ENCODE data around the gene TESK2. TPM values are rescaled to one million over a fixed set of nuclear protein-coding genes. Genes with fewer than 3 reads are reported as not detected.
"Not testable (repeated sequence)": the region's sequence is repeated elsewhere in the genome, so short reads cannot be mapped to it uniquely, and the experiment has no call there.

TESK2 gene
- total and polyA plus RNA-seq, 8 donors = 1.5 to 3.6 (median 2.6) TPM

DNA sequence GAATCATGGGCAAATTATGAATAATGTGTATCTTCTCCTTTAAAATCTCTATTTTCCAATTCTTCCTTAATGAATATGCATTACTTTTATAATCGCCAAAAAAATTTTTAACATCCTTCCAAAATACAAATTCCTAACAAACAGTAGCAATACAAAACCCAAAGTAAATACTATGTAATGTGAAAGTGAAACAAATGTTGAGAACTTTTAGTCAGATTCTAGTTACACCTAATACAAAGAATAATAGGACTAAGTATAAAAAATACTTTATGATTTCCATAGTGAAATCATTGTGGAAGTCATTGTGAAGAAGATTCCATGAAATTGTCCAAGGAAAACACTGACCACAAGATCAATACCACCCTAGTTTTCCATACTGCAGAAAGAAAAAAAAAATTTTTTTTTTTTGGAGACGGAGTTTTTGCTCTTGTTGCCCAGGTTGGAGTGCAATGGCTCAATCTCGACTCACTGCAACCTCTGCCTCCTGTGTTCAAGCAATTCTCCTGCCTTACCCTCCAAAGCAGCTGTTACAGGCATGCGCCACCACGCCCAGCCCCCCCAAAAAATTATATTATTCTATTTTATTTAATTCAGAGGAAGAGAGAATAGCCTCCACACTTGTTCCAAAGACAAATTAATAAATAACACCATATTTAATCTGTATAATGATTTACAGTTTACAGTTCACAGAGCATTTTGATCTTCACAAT, 11.8 kb downstream of the TESK2 start:
- intact Hi-C loops (cut with DNase I) = no loop called here
- TF ChIP-seq, protein P1, sequence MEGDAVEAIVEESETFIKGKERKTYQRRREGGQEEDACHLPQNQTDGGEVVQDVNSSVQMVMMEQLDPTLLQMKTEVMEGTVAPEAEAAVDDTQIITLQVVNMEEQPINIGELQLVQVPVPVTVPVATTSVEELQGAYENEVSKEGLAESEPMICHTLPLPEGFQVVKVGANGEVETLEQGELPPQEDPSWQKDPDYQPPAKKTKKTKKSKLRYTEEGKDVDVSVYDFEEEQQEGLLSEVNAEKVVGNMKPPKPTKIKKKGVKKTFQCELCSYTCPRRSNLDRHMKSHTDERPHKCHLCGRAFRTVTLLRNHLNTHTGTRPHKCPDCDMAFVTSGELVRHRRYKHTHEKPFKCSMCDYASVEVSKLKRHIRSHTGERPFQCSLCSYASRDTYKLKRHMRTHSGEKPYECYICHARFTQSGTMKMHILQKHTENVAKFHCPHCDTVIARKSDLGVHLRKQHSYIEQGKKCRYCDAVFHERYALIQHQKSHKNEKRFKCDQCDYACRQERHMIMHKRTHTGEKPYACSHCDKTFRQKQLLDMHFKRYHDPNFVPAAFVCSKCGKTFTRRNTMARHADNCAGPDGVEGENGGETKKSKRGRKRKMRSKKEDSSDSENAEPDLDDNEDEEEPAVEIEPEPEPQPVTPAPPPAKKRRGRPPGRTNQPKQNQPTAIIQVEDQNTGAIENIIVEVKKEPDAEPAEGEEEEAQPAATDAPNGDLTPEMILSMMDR (IDR thresholded peaks at IDR 0.05) = no peak
- FAIRE-seq (no peak), ATAC-seq (no peak), DNase-seq (no peak)
- no peaks in the 10 kb centered on the region for H3K4me1 ChIP-seq
- no peaks in the 10 kb centered on the region for H3K36me3 ChIP-seq
- no peak overlapping the region for H3K27ac ChIP-seq
- no peaks in the 10 kb centered on the region for H3K9me3 ChIP-seq
- no peaks in the 10 kb centered on the region for H3K27me3 ChIP-seq
- H3K4me3 ChIP-seq = no peak overlapping the region
- WGBS, 2 donors = 79 to 85% methylated on average over 5 of the region's 5 CpGs

DNA sequence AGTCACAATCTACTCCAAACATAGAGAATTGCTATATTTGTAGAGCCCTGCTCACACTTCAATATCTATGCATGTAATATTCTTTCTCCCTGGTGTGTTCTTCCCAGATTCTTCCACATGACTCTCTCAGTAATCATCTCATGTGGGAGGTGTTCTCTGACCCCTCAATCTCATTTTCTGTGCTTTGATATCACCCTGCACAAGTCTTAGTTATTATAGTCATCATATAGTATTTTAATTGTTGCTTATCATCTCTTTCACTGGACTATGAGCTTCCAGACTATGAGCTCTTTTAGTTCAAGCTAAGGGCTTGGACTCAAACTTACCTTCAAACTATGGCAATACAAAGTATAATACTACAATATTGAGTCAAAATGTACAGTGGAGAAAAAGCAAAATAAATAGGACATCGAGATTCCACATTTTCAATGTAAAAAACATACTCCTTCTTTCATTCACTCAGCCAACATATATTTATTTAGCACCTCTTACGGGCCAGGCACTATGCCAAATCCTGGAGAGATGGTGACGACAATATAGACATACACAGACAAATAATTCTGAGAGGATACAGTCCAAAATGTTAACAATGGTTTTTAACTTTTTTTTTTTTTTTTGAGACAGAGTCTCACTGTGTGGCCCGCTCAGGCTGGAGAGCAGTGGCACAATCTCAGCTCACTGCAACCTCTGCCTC, 12.7 kb downstream of the TESK2 start:
- no peaks in the 10 kb centered on the region for H3K4me1 ChIP-seq
- no peaks in the 10 kb centered on the region for H3K36me3 ChIP-seq
- intact Hi-C loops (cut with DNase I) = no loop called here
- no peak for ATAC-seq
- FAIRE-seq = no peak
- WGBS, 2 donors = 72 to 78% methylated on average over 4 of the region's 4 CpGs
- H3K27ac ChIP-seq = no peak overlapping the region
- no peaks in the 10 kb centered on the region for H3K27me3 ChIP-seq
- H3K9me3 ChIP-seq = no peaks in the 10 kb centered on the region
- no peak for DNase-seq
- H3K4me3 ChIP-seq = no peak overlapping the region
- TF ChIP-seq, protein P1 (IDR thresholded peaks at IDR 0.05) = no peak

DNA sequence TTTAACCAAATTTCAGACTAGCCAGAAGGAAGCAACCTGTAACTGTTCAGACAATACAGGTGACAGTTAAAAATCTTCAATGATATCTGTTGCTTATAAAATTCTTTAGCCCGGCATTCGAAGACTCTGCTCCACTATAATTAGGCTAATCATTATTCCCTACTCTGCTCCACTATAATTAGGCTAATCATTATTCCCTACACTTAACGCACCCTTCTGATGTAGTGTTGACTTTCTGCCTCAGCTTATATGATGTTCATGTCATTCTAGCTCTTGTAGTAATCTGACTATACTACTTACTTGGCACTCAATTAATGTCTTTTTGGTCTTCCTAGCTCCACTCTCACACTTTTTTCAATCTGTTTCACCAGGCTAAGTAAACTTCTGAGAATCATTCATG, 13.3 kb downstream of the TESK2 start:
- Histone ChIP-seq H3K9me3 (no peaks in the 10 kb centered on the region), H3K4me1 (no peaks in the 10 kb centered on the region), H3K27me3 (no peaks in the 10 kb centered on the region), H3K36me3 (no peaks in the 10 kb centered on the region), H3K4me3 (no peak overlapping the region), H3K27ac (no peak overlapping the region)
- DNase-seq = no peak
- TF ChIP-seq, protein P1 (IDR thresholded peaks at IDR 0.05) = no peak
- FAIRE-seq = no peak
- intact Hi-C loops (cut with DNase I) = no loop called here
- no peak for ATAC-seq
- 73 to 87% methylated on average over 3 of the region's 3 CpGs for WGBS, 2 donors

DNA sequence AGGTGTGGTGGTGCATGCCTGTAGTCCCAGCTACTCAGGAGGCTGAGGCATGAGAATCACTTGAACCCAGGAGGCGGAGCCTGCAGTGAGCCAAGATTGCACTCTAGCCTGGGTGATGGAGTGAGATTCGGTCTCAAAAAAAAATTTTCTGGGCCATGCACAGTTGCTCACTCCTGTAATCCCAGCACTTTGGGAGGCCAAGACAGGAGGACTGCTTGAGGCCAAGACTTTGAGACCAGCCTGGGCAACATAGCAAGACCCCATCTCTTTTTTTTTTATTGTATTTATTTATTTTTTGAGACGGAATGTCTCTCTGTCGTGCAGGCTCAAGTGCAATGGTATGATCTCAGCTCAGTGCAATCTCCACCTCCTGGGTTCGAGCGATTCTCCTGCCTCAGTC, 16.8 kb downstream of the TESK2 start:
- ATAC-seq; FAIRE-seq; H3K27me3 ChIP-seq; intact Hi-C loops (cut with DNase I); H3K36me3 ChIP-seq; H3K4me1 ChIP-seq; DNase-seq; H3K4me3 ChIP-seq; H3K27ac ChIP-seq; H3K9me3 ChIP-seq: not testable (repeated sequence)
- WGBS, 2 donors = 94 to 97% methylated on average over 6 of the region's 6 CpGs

DNA sequence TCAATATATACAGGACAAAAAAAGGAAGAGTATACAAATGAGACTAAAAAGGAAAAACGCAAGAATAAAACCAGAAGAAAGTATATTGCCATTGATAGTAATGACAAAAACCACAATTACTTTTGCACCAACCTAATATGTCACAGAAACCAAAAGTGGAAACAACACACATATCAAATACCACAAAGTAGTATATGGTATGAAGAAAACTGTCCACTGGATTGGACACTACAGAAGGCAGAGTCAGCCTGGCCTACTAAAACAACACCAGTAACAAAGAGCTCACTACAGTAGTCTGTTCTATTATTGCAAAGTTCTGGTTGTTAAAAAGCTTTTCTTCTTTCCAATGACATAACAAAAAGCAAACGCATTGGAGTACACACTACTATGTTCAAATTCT, 17.7 kb downstream of the TESK2 start:
- H3K27me3 ChIP-seq = no peaks in the 10 kb centered on the region
- no peak for FAIRE-seq
- TF ChIP-seq, protein P1 (IDR thresholded peaks at IDR 0.05) = no peak
- intact Hi-C loops (cut with DNase I) = no loop called here
- H3K9me3 ChIP-seq = no peaks in the 10 kb centered on the region
- no peak for DNase-seq
- ATAC-seq = no peak
- no peaks in the 10 kb centered on the region for H3K36me3 ChIP-seq
- H3K27ac ChIP-seq = no peak overlapping the region
- no peaks in the 10 kb centered on the region for H3K4me1 ChIP-seq
- WGBS, 2 donors = 84 to 93% methylated on average over 2 of the region's 2 CpGs
- no peak overlapping the region for H3K4me3 ChIP-seq

All from pancreas (tissue), 10 donors.